Measurements from ENCODE around the gene SMIM21. TPM values are rescaled to one million over a fixed set of nuclear protein-coding genes. Genes with fewer than 3 reads are reported as not detected.

Gene SMIM21
- total RNA-seq, 4 donors from 2014 or later = not detected

DNA sequence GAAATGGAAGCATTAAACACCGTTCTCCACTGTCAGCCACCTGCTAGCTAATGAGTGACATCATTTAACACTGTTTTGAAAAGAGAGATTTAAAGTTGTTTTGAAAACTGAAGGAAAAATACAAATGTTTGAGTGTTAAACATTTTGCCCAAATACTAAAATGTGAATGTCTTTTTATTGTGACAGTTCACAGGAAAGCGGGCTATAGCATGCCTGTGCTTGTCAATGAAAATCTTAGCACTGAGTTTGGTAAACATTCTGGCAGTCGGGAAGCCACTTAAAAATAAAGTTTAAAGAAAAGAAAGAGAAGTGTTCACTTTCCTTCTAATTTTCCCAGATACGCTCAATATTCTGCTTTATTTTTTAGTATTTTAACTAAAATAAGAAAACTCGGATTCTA, 40.3 kb upstream of the SMIM21 start:
- no peak for TF ChIP-seq CTCF (IDR thresholded peaks at IDR 0.05; ENCODE audit: low read depth)

DNA sequence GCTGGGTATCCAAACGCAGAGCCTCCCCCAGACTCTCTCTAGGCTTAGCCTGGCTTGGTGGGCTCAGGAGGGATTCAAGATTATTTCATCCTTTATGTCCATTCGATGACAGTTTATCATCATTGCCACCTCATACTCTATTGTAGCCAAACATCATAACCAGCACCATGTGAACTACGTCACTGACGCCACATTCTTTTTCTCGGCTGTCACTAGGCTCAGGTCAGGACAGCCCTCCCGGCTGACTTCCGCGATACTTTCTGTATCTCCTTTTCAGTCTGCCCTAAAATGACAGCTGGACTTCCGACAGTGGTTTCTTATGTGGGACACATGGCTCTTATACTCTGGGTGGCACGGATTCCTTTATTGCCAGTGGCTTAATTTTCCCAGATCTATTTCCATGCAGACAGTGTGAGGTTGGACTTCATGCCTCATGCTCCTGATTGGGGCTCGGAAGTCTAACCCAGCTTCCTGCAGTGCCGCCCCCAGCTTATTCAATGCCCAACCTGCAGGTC, 39.8 kb upstream of the SMIM21 start:
- no peak for TF ChIP-seq CTCF (IDR thresholded peaks at IDR 0.05; ENCODE audit: low read depth)

DNA sequence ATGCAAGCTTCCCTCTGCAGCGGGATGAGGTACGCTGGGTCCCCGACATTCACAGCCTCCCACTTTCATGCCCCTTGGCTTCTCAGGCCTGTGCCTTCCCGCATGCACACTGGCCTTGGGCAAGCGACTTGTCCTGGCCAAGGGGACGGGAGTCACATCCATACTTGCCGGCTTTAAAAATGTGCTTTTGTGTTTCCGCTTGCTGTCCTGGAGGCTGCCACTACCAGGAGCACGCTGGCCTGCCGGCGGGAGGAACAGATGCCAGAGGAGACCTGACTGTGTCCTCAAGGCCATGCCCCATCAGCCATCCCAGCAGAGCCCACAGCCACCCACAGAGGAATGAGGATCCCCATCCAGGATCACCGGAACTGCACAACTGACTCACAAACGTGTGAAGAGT, 36.9 kb upstream of the SMIM21 start:
- no peak for TF ChIP-seq CTCF (IDR thresholded peaks at IDR 0.05; ENCODE audit: low read depth)

DNA sequence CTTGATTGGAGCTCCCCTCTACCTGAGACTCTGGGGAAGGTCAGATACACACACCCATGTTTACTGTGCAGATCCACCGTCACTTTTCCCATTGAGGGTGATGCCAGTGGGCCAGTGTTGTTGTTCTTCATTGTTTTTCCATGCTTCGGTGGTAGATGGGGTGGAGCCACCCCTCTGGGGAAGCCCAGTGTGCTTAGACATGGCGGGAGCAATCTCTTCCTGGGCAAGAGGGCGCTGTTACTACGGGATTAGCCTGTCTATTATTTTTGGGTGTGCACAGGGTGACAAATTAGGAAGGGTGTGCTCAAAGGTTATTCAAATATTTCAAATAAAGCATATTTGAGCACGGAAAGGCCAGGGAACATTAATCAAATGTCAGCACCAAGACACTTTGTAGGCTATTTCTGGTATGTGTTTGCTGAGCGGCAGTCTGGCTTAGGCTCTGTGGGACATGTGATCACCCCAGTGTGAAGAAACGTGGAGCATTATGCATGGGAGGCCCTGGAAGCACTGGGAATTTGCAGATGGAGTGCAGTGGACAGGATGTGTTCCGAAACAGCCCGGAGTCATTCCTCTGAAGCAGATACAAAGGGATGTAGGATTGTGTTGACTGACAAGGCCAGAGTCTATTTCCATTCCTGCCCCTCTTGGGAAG, 34.8 kb upstream of the SMIM21 start:
- no peak for TF ChIP-seq CTCF (IDR thresholded peaks at IDR 0.05; ENCODE audit: low read depth)

GRCh38 chr18:75456199-75456631, 28.7 kb upstream of the SMIM21 start:
- no peak for TF ChIP-seq CTCF (IDR thresholded peaks at IDR 0.05; ENCODE audit: low read depth)

GRCh38 chr18:75455249-75456198, 28.0 kb upstream of the SMIM21 start:
- no peak for TF ChIP-seq CTCF (IDR thresholded peaks at IDR 0.05; ENCODE audit: low read depth)
